K562 (cell line): ENCODE data around the gene FATE1.

Source experiments
- ASH1L ChIP-seq: fragments of 450-650 bp; IDR thresholded peaks from 2 replicates; pipeline ENCODE4 v1.6.1; 2018; ENCODE audit warnings: borderline replicate concordance, mild to moderate bottlenecking, low read depth; ENCODE audit not compliant: partially characterized antibody
- CTCF ChIP-seq, 3 experiments: IDR thresholded peaks in 2 of 3; conservative IDR thresholded peaks in 1 of 3; 2 replicates each; pipeline ENCODE4 v1.5.1; 2011 to 2012; ENCODE audit warnings: low read length in 3 of 3, mild to moderate bottlenecking in 3 of 3, control low read depth in 2 of 3, improper control_type of control experiment in 1 of 3, inconsistent platforms in 1 of 3, low read depth in 1 of 3, mixed read lengths in 1 of 3, moderate library complexity in 1 of 3; ENCODE audit not compliant: insufficient read depth in 2 of 3
- EP300 ChIP-seq: IDR thresholded peaks from 2 replicates; pipeline ENCODE4 v1.6.1; 2012; ENCODE audit warnings: low read length, improper control_type of control experiment
- GTF2F1 ChIP-seq: IDR thresholded peaks from 2 replicates; pipeline ENCODE4 v1.6.1; 2011; ENCODE audit warnings: low read depth, low read length, improper control_type of control experiment
- IFI16 ChIP-seq: fragments of 250-450 bp; sonication (Bioruptor Pico); IDR thresholded peaks from 2 replicates; pipeline ENCODE4 v2.1.2; 2022; ENCODE audit warnings: mild to moderate bottlenecking, inconsistent platforms
- IRF9 ChIP-seq: fragments of 450-650 bp; IDR thresholded peaks from 2 replicates; pipeline ENCODE4 v1.6.1; 2016; ENCODE audit warnings: missing biosample characterization, missing genetic modification characterization
- PATZ1 ChIP-seq: fragments of 250-450 bp; sonication (Bioruptor Pico); IDR thresholded peaks from 2 replicates; pipeline ENCODE4 v1.5.0; 2020; ENCODE audit warnings: mild to moderate bottlenecking, borderline replicate concordance
- PHB ChIP-seq: fragments of 250-450 bp; sonication (Bioruptor Pico); IDR thresholded peaks from 2 replicates; pipeline ENCODE4 v1.5.0; 2021
- PHB2 ChIP-seq: fragments of 450-650 bp; IDR thresholded peaks from 2 replicates; pipeline ENCODE4 v1.6.1; 2017; ENCODE audit warnings: low read depth
- REST ChIP-seq, 2 experiments: fragments of 450-650 bp; formaldehyde crosslinking in 1 of 2; IDR thresholded peaks; 2 replicates each; pipeline versions ENCODE4 v1.4.0 to v1.6.1; 2014 to 2020; ENCODE audit warnings: mild to moderate bottlenecking in 2 of 2, borderline replicate concordance in 1 of 2, low read depth in 1 of 2
- ZBTB7A ChIP-seq: IDR thresholded peaks from 2 replicates; pipeline ENCODE4 v1.6.1; 2011; ENCODE audit warnings: low read depth, mild to moderate bottlenecking, low read length, moderate library complexity, borderline replicate concordance; ENCODE audit not compliant: control insufficient read depth
- ZNF217 ChIP-seq: sonication (generic); formaldehyde crosslinking; IDR thresholded peaks from 2 replicates; pipeline ENCODE4 v1.8.0; 2022; ENCODE audit warnings: mild to moderate bottlenecking, missing genetic modification reagents

- TF ChIP-seq CTCF (IDR thresholded peaks at IDR 0.05 in 2 of 3, conservative IDR thresholded peaks at IDR 0.05 in 1 of 3; ENCODE audit: insufficient read depth in 2 of 3, low read depth in 1 of 3, low read length in 3 of 3) (no peak), GTF2F1 (no peak), REST (IDR thresholded peaks at IDR 0.05; ENCODE audit: borderline replicate concordance) (no peak), REST (CRISPR knock-in tag; IDR thresholded peaks at IDR 0.05; ENCODE audit: low read depth) (no peak), IFI16 (no peak), PHB2 (no peak), ZNF217 (no peak), PATZ1 (CRISPR knock-in tag) (no peak), ZBTB7A (no peak), IRF9 (tag) (no peak), PHB (no peak), ASH1L (no peak), EP300 (no peak)
Measured at GRCh38 chrX:151697522-151697921, 18.3 kb upstream of the FATE1 start.
